LNCAP (cell line): Measurements from ENCODE around the gene AP4E1.

Experiments used
- CTCF ChIP-seq: fragments of 450-650 bp; IDR thresholded peaks from 2 replicates; pipeline ENCODE4 v1.5.1; 2017; ENCODE audit warnings: mild to moderate bottlenecking

The AP4E1 gene

GRCh38 chr15:50883903-50884302 lies 24.6 kb upstream of the AP4E1 start:
- no peak for TF ChIP-seq CTCF

- TF ChIP-seq CTCF = no peak
Measured at GRCh38 chr15:50884540-50884939, 23.9 kb upstream of the AP4E1 start.

GRCh38 chr15:50886139-50886467 lies 22.4 kb upstream of the AP4E1 start:
- TF ChIP-seq CTCF = no peak

- TF ChIP-seq CTCF = no peak
Measured at GRCh38 chr15:50886611-50887345, 21.7 kb upstream of the AP4E1 start.

GRCh38 chr15:50888054-50888453 lies 20.4 kb upstream of the AP4E1 start:
- no peak for TF ChIP-seq CTCF

- no peak for TF ChIP-seq CTCF
Measured at GRCh38 chr15:50889589-50889988, 18.9 kb upstream of the AP4E1 start.

- TF ChIP-seq CTCF = no peak
Measured at GRCh38 chr15:50890751-50891150, 17.7 kb upstream of the AP4E1 start.

- no peak for TF ChIP-seq CTCF
Measured at GRCh38 chr15:50891159-50891558, 17.3 kb upstream of the AP4E1 start.
